ENCODE results near the gene ZSWIM7. TPM values are rescaled to one million over a fixed set of nuclear protein-coding genes. Genes with fewer than 3 reads are reported as not detected.
A peak's percentile ranks its signal among the peaks of the same experiment; 100 is the strongest.

Gene ZSWIM7
- total RNA-seq, 3 donors from 2014 or later (not counting 1 experiment from before 2014, with no cell fraction given), result 14.6 to 19.0 (median 16.3) TPM

DNA sequence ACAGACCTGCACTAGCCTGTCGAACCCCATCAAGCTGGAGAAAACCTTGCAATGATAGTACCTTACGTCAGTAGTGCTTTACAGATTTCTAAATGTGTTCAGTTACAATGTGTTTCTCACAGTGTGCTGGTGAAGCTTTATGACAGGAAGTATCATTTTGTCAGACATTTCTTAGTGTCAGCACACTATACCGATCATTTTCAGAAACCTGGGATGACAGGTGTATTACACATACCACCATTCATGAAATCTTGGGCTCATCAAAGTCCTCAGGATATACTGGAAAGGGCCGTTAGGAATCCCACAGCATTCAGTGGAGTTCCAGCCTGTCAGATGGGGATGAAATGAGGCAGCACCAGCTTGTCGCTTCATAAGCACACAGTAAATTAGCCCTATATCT lies 27.4 kb upstream of the ZSWIM7 start:
- Mint-ChIP-seq H3K27ac (peak overlapping the region; percentile 56 to 77), H3K9me3 (no peaks in the 10 kb centered on the region), H3K4me1 (peaks cover 0 to 5% of the 10 kb centered on the region in 2 donors), H3K27me3 (ENCODE audit: low read depth in 2 of 2) (no peaks in the 10 kb centered on the region), H3K36me3 (peaks cover 15% of the 10 kb centered on the region), H3K4me3 (no peak overlapping the region)
- H3K27ac ChIP-seq (ENCODE audit: low read length), result no peak overlapping the region
- ATAC-seq, result no peak
- no peaks in the 10 kb centered on the region for H3K4me1 ChIP-seq (ENCODE audit: control insufficient read depth, insufficient read depth, low read length)
- peaks cover 86% of the 10 kb centered on the region for H3K36me3 ChIP-seq (ENCODE audit: control insufficient read depth, insufficient read depth, low read length)
- WGBS (ENCODE audit: insufficient coverage), result 97% methylated on average over 5 of the region's 5 CpGs
- no peaks in the 10 kb centered on the region for H3K27me3 ChIP-seq (ENCODE audit: control insufficient read depth, insufficient read depth, low read length)
- no peak for DNase-seq
- no peak overlapping the region for H3K4me3 ChIP-seq (ENCODE audit: low read length)
- H3K9me3 ChIP-seq (ENCODE audit: control insufficient read depth, insufficient read depth, low read length), result no peaks in the 10 kb centered on the region
- TF ChIP-seq, protein P1, sequence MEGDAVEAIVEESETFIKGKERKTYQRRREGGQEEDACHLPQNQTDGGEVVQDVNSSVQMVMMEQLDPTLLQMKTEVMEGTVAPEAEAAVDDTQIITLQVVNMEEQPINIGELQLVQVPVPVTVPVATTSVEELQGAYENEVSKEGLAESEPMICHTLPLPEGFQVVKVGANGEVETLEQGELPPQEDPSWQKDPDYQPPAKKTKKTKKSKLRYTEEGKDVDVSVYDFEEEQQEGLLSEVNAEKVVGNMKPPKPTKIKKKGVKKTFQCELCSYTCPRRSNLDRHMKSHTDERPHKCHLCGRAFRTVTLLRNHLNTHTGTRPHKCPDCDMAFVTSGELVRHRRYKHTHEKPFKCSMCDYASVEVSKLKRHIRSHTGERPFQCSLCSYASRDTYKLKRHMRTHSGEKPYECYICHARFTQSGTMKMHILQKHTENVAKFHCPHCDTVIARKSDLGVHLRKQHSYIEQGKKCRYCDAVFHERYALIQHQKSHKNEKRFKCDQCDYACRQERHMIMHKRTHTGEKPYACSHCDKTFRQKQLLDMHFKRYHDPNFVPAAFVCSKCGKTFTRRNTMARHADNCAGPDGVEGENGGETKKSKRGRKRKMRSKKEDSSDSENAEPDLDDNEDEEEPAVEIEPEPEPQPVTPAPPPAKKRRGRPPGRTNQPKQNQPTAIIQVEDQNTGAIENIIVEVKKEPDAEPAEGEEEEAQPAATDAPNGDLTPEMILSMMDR (IDR thresholded peaks at IDR 0.05), result no peak
- intact Hi-C loops (cut with micrococcal nuclease), result no loop called here

DNA sequence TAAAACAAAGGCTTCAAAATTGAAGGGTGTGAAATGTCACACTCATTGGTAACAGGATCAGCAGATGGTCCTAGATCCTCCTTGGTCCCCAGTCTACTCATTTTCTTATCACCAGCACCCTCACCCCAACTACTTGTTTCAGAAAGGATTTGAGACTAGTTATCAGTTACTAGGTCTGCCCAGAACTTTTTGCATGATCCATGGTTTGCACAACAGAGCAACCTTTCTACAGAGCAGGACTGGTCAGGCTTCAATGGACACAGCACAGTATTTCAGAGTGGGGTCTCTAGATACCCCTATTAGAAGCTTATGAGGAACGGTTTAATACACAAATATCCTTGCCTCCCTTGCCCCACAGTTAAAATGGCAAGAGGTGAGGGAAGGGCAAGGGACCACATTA lies 25.7 kb upstream of the ZSWIM7 start:
- Histone ChIP-seq H3K36me3 (ENCODE audit: control insufficient read depth, insufficient read depth, low read length) (peaks cover 76% of the 10 kb centered on the region), H3K4me1 (ENCODE audit: control insufficient read depth, insufficient read depth, low read length) (no peaks in the 10 kb centered on the region), H3K9me3 (ENCODE audit: control insufficient read depth, insufficient read depth, low read length) (no peaks in the 10 kb centered on the region), H3K27ac (ENCODE audit: low read length) (no peak overlapping the region), H3K27me3 (ENCODE audit: control insufficient read depth, insufficient read depth, low read length) (no peaks in the 10 kb centered on the region), H3K4me3 (ENCODE audit: low read length) (no peak overlapping the region)
- DNase-seq, result no peak
- Mint-ChIP-seq H3K4me3 (no peak overlapping the region), H3K36me3 (peaks cover 15% of the 10 kb centered on the region), H3K9me3 (no peaks in the 10 kb centered on the region), H3K27me3 (ENCODE audit: low read depth in 2 of 2) (no peaks in the 10 kb centered on the region), H3K27ac (peak overlapping the region in 1 of 2 donors; percentile 77), H3K4me1 (peaks cover 0 to 5% of the 10 kb centered on the region in 2 donors)
- no peak for ATAC-seq
- intact Hi-C loops (cut with micrococcal nuclease), result no loop called here
- TF ChIP-seq, protein P1 (IDR thresholded peaks at IDR 0.05), result no peak
- WGBS (ENCODE audit: insufficient coverage), result no CpG with 5 or more reads among the region's 1 CpG

DNA sequence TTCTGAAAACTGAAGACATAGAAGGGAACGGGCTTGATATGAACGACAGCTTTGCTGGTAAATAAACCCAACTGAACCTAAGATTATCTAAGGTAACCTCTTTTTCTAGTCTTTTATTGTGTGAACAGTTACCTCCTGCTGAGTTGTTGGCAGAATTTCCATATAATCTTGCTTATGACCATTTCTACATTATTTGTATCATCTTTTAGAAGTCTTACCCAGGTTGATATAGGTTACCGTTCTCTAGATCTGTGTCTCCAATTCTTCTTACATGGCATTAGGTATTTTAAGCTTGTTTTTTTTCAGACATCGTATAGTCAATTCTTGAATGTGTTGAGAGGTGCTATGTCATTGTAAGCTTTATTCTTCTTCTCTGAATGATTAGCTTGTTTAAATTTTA lies 24.4 kb upstream of the ZSWIM7 start:
- Histone ChIP-seq H3K4me1 (ENCODE audit: control insufficient read depth, insufficient read depth, low read length) (no peaks in the 10 kb centered on the region), H3K27ac (ENCODE audit: low read length) (no peak overlapping the region), H3K36me3 (ENCODE audit: control insufficient read depth, insufficient read depth, low read length) (peaks cover 64% of the 10 kb centered on the region), H3K9me3 (ENCODE audit: control insufficient read depth, insufficient read depth, low read length) (no peaks in the 10 kb centered on the region), H3K27me3 (ENCODE audit: control insufficient read depth, insufficient read depth, low read length) (no peaks in the 10 kb centered on the region), H3K4me3 (ENCODE audit: low read length) (no peak overlapping the region)
- ATAC-seq (no peak), DNase-seq (no peak)
- H3K4me3 Mint-ChIP-seq, result no peak overlapping the region
- H3K27ac Mint-ChIP-seq, result no peak overlapping the region
- peaks cover 15% of the 10 kb centered on the region for H3K36me3 Mint-ChIP-seq
- H3K9me3 Mint-ChIP-seq, result no peaks in the 10 kb centered on the region
- intact Hi-C loops (cut with micrococcal nuclease), result no loop called here
- TF ChIP-seq, protein P1 (IDR thresholded peaks at IDR 0.05), result no peak
- H3K4me1 Mint-ChIP-seq, result peaks cover 0 to 5% of the 10 kb centered on the region in 2 donors
- no peaks in the 10 kb centered on the region for H3K27me3 Mint-ChIP-seq (ENCODE audit: low read depth in 2 of 2)
- 94% methylated on average over 3 of the region's 4 CpGs for WGBS (ENCODE audit: insufficient coverage)

DNA sequence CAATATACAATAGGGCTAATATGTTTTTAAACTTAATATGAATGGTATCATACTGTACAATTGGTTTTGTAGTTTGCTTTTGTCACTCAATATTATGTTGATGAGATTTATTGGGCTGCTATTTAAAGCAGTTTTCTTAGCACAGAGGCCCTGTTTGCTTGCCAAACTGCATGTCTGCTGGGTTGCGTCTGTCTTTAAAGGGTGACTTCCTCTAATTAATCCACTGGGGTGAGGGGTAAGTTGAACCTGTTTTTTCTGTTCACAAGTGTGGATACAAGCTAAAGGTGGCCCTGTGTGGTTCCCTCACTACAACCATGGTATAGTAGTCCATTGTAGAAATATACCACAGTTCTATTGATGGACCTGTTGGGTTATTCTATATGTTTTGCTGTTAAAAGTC lies 19.8 kb upstream of the ZSWIM7 start:
- no peaks in the 10 kb centered on the region for H3K36me3 Mint-ChIP-seq
- intact Hi-C loops (cut with micrococcal nuclease), result no loop called here
- Histone ChIP-seq H3K4me1 (ENCODE audit: control insufficient read depth, insufficient read depth, low read length) (no peaks in the 10 kb centered on the region), H3K4me3 (ENCODE audit: low read length) (no peak overlapping the region), H3K27ac (ENCODE audit: low read length) (no peak overlapping the region), H3K27me3 (ENCODE audit: control insufficient read depth, insufficient read depth, low read length) (no peaks in the 10 kb centered on the region), H3K36me3 (ENCODE audit: control insufficient read depth, insufficient read depth, low read length) (peaks cover 35% of the 10 kb centered on the region), H3K9me3 (ENCODE audit: control insufficient read depth, insufficient read depth, low read length) (no peaks in the 10 kb centered on the region)
- WGBS (ENCODE audit: insufficient coverage), result 86% methylated on average over 1 of the region's 1 CpG
- ATAC-seq, result no peak
- H3K27ac Mint-ChIP-seq, result no peak overlapping the region
- DNase-seq, result no peak
- TF ChIP-seq, protein P1 (IDR thresholded peaks at IDR 0.05), result no peak
- H3K4me1 Mint-ChIP-seq, result no peaks in the 10 kb centered on the region
- H3K9me3 Mint-ChIP-seq, result no peaks in the 10 kb centered on the region
- no peaks in the 10 kb centered on the region for H3K27me3 Mint-ChIP-seq (ENCODE audit: low read depth in 2 of 2)
- no peak overlapping the region for H3K4me3 Mint-ChIP-seq
